HG03039 (cell line): ENCODE measurements around the gene FBXW11.
"Not testable (repeated sequence)": the region's sequence is repeated elsewhere in the genome, so short reads cannot be mapped to it uniquely, and the experiment has no call there.

Source experiments
- ATAC-seq: cut with Tn5 transposase; IDR thresholded peaks from one replicate; pipeline ENCODE4 v1.9.1; 2021; ENCODE audit warnings: mild to moderate bottlenecking, moderate library complexity; ENCODE audit not compliant: unreplicated experiment

FBXW11 gene

GRCh38 chr5:172020110-172020786 is 13.8 kb upstream of the FBXW11 start:
- not testable (repeated sequence) for ATAC-seq

- no peak for ATAC-seq
Observed at GRCh38 chr5:172015346-172015745, 8.9 kb upstream of the FBXW11 start.

GRCh38 chr5:172010278-172010677 is 3.8 kb upstream of the FBXW11 start:
- no peak for ATAC-seq

- ATAC-seq, result no peak
Observed at GRCh38 chr5:172009536-172010270, 3.3 kb upstream of the FBXW11 start.

GRCh38 chr5:172008689-172009141 is 2.3 kb upstream of the FBXW11 start:
- no peak for ATAC-seq

GRCh38 chr5:172008111-172008455 is 1.6 kb upstream of the FBXW11 start:
- ATAC-seq, result no peak

- ATAC-seq, result no peak
Observed at GRCh38 chr5:172007175-172008110, 1.0 kb upstream of the FBXW11 start.

GRCh38 chr5:172005708-172006320 is 624 bp downstream of the FBXW11 start:
- peak; percentile 0 for ATAC-seq

- no peak for ATAC-seq
Observed at GRCh38 chr5:172004824-172005237, 1.6 kb downstream of the FBXW11 start.

- no peak for ATAC-seq
Observed at GRCh38 chr5:172003746-172004145, 2.7 kb downstream of the FBXW11 start.

- no peak for ATAC-seq
Observed at GRCh38 chr5:172002840-172003512, 3.5 kb downstream of the FBXW11 start.

GRCh38 chr5:172002310-172002709 is 4.1 kb downstream of the FBXW11 start:
- ATAC-seq, result no peak

GRCh38 chr5:171999877-172000276 is 6.6 kb downstream of the FBXW11 start:
- ATAC-seq, result no peak

GRCh38 chr5:171999100-171999499 is 7.3 kb downstream of the FBXW11 start:
- no peak for ATAC-seq

GRCh38 chr5:171997011-171997410 is 9.4 kb downstream of the FBXW11 start:
- no peak for ATAC-seq

GRCh38 chr5:171992813-171993212 is 13.6 kb downstream of the FBXW11 start:
- ATAC-seq, result no peak

- ATAC-seq, result no peak
Observed at GRCh38 chr5:171992305-171992704, 14.1 kb downstream of the FBXW11 start.

GRCh38 chr5:171990713-171991015 is 15.8 kb downstream of the FBXW11 start:
- no peak for ATAC-seq

- no peak for ATAC-seq
Observed at GRCh38 chr5:171989946-171990712, 16.3 kb downstream of the FBXW11 start.

- peak; percentile 63 for ATAC-seq
Observed at GRCh38 chr5:171989276-171989675, 17.2 kb downstream of the FBXW11 start.
